Peyer's patch (tissue), 4 donors: ENCODE data around the gene BPI.

ENCODE experiments used
- POLR2A ChIP-seq, 2 donors: fragments of 450-650 bp; IDR thresholded peaks; one replicate each; pipeline ENCODE4 v1.5.1; 2017; ENCODE audit warnings: antibody characterized with exemption in 2 of 2, mild to moderate bottlenecking in 2 of 2, moderate library complexity in 2 of 2
- TF ChIP-seq, protein P1 (sequence below), 6 experiments: fragments of 450-650 bp in 4 of 6; fragments of 200-600 bp in 2 of 6; sonication (generic) in 1 of 6; IDR thresholded peaks; one replicate each; pipeline ENCODE4 v1.5.1; 2017 to 2019; ENCODE audit warnings: antibody characterized with exemption in 6 of 6, mild to moderate bottlenecking in 3 of 6, moderate library complexity in 1 of 6

DNA sequence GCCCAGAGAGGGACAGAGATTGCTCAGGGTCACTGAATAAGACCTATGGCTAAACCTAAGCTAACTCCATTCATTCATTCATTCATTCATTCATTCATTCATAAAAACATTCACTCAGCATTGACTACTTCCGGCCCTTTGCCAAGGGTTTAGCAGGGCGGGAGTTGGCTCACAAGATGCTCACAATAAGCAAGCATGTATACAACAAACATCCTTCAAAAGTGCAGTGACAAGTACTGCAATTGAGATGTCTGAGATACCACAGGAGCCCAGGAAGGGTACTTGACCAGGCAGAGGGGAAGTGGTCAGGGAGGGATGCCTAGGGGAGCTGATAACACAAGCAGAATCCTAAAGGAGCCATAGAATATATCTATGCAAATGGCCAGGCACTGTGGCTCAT, 25.2 kb upstream of the BPI start:
- TF ChIP-seq, protein P1, sequence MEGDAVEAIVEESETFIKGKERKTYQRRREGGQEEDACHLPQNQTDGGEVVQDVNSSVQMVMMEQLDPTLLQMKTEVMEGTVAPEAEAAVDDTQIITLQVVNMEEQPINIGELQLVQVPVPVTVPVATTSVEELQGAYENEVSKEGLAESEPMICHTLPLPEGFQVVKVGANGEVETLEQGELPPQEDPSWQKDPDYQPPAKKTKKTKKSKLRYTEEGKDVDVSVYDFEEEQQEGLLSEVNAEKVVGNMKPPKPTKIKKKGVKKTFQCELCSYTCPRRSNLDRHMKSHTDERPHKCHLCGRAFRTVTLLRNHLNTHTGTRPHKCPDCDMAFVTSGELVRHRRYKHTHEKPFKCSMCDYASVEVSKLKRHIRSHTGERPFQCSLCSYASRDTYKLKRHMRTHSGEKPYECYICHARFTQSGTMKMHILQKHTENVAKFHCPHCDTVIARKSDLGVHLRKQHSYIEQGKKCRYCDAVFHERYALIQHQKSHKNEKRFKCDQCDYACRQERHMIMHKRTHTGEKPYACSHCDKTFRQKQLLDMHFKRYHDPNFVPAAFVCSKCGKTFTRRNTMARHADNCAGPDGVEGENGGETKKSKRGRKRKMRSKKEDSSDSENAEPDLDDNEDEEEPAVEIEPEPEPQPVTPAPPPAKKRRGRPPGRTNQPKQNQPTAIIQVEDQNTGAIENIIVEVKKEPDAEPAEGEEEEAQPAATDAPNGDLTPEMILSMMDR (IDR thresholded peaks at IDR 0.05): no peak
- no peak for TF ChIP-seq POLR2A (IDR thresholded peaks at IDR 0.05)
